GM21360 (cell line): ENCODE measurements around the gene TCEAL8.
"Not testable (repeated sequence)": the region's sequence is repeated elsewhere in the genome, so short reads cannot be mapped to it uniquely, and the experiment has no call there.

ENCODE experiments used
- ATAC-seq: cut with Tn5 transposase; IDR thresholded peaks from one replicate; pipeline ENCODE4 v1.9.1; 2021; ENCODE audit warnings: mild to moderate bottlenecking, moderate library complexity; ENCODE audit not compliant: unreplicated experiment

Gene TCEAL8

DNA sequence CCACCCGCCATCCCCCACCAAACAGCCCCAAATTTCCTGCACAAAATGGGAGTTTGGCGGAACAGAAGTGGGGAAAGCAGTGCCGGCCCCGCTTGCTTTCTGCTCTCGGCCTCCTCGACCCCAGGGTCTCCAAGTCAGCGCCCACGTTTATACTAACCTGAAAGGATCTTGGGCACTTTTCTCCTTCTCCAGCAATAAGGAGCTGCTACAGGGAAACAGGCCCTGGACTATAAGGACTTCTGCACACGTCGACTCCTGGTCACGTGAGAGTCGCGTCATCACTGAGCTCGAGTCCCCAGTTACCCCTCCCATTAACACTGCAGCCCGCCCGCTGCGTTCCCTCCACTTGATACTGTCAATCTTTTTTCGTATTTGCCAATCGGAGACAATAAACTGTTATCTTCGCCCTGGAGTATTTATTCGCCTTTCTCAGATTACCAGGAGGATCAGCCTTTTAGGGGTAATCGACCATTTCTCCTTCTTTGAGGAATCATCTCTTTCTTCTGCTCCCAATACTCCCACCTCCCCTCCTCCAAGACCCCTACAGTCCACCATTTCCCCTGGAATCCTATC lies at the start of gene TCEAL8:
TSS of gene TCEAL8 (minus strand) at position 235 of the 573 bp plus-strand sequence. CDS start 1,176 bp downstream, outside the sequence.
- ATAC-seq: peak; percentile 95

GRCh38 chrX:103304705-103305104 lies 49.8 kb upstream of the TCEAL8 start:
- ATAC-seq: no peak

DNA sequence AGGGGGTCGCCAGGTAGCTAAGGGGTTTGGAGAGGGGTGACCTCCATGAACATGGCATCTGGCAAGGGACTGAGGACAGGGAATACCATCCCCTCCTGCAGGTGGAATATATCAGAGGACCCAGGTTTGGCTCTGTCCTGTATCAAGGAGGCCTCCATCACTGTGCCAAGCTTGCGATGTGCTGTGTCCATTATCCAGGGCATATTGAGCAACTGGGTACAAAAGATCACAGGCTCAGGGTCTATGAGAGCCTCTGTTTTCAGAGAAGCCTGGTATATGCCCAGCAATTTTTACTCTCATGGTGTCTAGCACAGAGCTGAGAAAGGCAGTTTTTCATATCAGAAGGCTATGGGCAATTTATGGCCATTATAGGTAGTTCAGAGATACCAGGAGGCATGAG lies 38.2 kb upstream of the TCEAL8 start:
- ATAC-seq: no peak

DNA sequence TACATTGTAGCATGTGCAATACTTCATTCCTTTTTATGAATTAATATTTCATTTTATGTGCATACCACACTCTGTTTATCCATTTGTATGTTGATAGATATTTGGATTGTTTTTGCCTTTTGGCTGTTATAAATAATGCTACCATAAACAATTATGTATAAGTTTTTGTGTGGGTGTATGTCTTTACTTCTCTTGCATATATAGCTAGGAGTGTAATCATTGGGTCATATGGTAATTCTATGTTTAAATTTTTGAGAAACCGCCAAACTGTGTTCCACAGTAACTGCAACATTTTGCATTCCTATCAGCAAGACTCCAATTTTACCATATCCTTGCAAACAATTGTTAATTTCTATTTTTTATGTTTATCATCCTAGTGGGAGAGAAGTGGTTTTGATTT lies 24.7 kb upstream of the TCEAL8 start:
- ATAC-seq: no peak

- no peak for ATAC-seq
These were observed 21.6 kb upstream of the TCEAL8 start, which contains the start of gene TCEAL5 for GRCh38 chrX:103276581-103277002. Gene TCEAL5 (minus strand): TSS chrX:103276750. CDS start chrX:103274563, 2,187 bp downstream.

- ATAC-seq: no peak
These were observed 21.1 kb upstream of the TCEAL8 start for GRCh38 chrX:103275947-103276567.

DNA sequence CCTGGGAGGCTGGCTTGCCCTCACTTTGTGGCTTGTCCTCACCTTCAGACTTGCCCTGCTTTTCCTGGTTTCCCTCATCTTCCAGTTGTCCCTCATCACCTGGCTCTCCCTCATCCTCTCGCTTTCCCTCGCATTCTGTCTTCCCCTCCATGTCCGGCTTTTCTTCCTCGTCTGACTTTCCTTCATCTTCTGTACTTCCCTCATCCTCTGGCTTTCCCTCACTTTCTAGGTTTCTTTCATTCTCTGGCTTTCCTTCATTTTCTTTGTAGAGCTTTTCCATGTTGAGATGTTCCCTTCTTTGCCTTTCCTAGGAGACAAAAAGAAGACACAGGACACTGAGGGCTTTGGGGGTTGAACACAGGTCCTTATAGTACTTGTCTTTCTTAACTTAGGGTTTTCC lies 19.3 kb upstream of the TCEAL8 start:
- no peak for ATAC-seq

DNA sequence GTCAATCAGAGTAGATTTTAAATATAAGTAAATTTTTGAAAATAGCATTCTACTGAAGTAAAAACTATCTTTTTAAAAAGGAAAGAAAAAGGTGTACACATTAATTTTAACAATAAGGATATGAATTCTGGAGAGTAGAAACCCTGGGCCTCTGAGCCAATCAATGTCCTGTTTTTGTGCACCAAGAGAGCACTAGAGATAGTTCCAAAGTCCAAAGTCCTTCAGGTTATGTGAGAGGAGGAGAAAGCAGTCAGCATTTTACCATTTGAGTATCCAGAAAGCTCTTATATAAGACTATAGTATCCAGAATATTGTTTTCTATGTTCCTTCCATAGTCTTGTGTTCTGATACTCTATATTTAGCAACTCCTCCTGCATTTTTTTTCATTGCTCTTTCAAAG lies 3.3 kb upstream of the TCEAL8 start:
- no peak for ATAC-seq

GRCh38 chrX:103256651-103257050 lies 1.7 kb upstream of the TCEAL8 start:
- no peak for ATAC-seq

- ATAC-seq: peak; percentile 44
These were observed 657 bp downstream of the TCEAL8 start for GRCh38 chrX:103254171-103254824.

- no peak for ATAC-seq
These were observed 1.3 kb downstream of the TCEAL8 start for GRCh38 chrX:103253608-103254007.

DNA sequence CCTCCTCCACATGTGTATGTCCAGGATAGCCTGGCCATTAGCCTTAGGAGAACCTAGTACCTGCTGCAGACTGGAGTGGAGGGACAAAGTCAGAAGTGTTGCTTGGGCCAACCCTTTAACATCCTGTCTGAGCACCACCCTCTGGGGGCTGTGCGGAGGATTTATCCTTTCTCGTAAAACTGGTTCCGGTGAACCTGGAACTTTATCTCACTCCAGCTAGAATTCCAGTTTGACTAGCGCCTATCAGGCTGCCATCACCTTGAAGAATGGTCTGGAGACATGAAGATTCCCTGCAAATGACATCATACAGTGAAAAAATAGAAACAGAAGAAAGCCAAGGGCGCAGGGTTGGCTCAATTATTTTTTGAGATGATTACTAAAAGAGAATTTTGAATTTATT lies 4.0 kb downstream of the TCEAL8 start:
- no peak for ATAC-seq

DNA sequence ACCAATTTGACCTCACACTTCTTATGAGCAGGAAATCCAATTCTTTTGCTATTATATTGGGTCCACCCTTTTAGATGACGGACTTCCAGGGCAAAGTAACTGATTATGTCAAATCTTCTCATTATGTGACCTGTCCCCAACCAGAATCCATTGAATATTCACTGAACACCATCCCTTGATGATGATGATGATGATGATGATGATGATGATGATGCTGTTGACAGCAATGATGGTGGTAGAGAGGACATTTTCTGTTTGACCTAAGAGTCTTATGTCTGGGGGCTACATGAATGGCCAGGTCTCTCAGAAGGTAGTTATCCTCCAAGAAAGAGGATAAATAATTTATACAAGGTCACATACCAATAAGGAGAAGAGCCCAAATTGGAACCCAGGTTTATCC lies 5.2 kb downstream of the TCEAL8 start:
- no peak for ATAC-seq

DNA sequence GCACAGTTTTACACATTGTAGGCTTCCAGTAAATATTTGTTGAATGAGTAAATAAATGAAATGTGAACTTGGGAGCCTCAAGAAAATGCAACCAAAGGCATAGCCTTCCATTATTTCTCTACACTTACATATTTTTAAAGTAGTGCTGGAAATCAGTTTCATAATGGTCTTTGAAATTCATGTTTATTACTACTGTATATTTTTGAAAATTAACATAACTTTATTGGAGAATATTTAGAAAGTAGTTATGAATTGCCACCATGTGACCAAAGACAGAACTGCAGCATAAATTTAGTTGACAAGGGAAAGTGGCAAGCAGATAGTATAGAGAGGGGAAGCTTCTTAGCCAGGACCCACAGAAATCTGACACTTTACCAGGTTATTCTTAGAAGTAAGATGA lies 6.4 kb downstream of the TCEAL8 start:
- no peak for ATAC-seq

DNA sequence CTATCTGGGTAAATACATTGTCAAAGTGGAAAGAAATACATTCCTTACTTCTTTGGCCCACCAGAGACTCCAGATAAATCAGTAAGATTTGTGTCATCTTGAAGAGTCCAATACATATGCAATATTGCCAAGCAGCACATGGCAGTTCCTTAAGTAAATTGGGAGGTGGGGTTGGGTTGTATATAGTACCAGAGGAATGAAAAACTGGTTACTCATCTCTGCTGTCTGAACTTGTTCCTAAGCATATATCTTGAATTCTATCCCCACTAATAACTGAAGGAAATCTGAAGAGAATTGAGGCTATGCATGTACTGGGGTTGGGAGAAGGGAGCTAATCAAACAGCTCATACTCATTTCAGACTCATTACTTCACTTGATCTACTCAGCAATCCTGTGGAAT lies 14.8 kb downstream of the TCEAL8 start:
- ATAC-seq: no peak

GRCh38 chrX:103236296-103236695 lies 18.7 kb downstream of the TCEAL8 start:
- no peak for ATAC-seq

GRCh38 chrX:103235608-103236007 lies 19.3 kb downstream of the TCEAL8 start:
- ATAC-seq: not testable (repeated sequence)

GRCh38 chrX:103234869-103235268 lies 20.1 kb downstream of the TCEAL8 start:
- ATAC-seq: no peak

DNA sequence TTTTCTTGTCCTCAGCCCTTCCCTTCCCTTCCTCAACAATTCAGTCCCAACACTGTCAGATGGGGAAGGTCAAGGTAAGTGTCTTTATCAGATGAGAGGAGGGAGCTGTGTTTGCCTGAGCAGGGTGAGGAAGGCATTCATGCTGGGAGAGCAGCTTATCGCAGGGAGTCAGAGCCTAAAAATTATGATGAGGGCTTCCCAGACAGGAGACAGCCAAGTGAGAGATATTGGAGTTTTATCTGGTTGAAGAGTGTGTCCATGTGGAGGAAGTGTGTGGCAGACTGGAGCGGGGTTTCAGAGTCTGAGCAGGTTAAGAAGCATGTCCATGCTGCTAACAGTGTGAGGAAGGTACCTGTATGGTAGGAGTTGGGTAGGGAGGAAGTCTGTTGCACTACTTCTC lies 21.7 kb downstream of the TCEAL8 start:
- ATAC-seq: no peak

- ATAC-seq: not testable (repeated sequence)
These were observed 29.0 kb downstream of the TCEAL8 start for GRCh38 chrX:103225918-103226317.

GRCh38 chrX:103220511-103221323 lies 34.2 kb downstream of the TCEAL8 start:
- no peak for ATAC-seq
